ENCODE measurements around the gene TMEM248. TPM values are rescaled to one million over a fixed set of nuclear protein-coding genes. Genes with fewer than 3 reads are reported as not detected.
"Not testable (repeated sequence)": the region's sequence is repeated elsewhere in the genome, so short reads cannot be mapped to it uniquely, and the experiment has no call there.

The TMEM248 gene
- total RNA-seq, 2 donors from 2014 or later = 52.1 to 64.9 TPM

- no peak for TF ChIP-seq CTCF (IDR thresholded peaks at IDR 0.05)
- no peak for TF ChIP-seq POLR2A (IDR thresholded peaks at IDR 0.05)
Observed at GRCh38 chr7:66910789-66911188, 10.2 kb upstream of the TMEM248 start.

DNA sequence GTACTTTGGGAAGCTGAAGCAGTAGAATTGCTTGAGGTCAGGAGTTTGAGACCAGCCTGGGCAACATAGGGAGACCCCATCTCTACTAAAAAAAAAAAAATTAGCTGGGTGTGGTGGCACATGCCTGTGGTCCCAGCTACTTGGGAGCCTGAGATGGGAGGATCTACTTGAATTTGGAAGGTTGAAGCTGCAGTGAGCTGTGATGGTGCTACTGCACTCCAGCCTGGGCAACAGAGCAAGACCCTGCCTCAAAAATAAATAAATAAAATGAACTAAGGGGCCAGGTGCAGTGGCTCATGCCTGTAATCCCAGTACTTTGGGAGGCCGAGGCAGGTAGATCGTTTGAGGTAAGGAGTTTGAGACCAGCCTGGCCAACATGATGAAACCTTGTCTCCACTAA, 9.8 kb upstream of the TMEM248 start:
- H3K4me1 ChIP-seq; H3K4me3 ChIP-seq; H3K27ac ChIP-seq; intact Hi-C loops (cut with DNase I); DNase-seq; H3K27me3 ChIP-seq; H3K36me3 ChIP-seq (replicated peaks in 1 of 2; ENCODE audit: insufficient read depth in 1 of 2, low read depth in 2 of 2); ATAC-seq; H3K9me3 ChIP-seq: not testable (repeated sequence)
- WGBS, 2 donors = 88 to 91% methylated on average over 2 of the region's 2 CpGs

More at GRCh38 chr7:66910789-66911188, 10.2 kb upstream of the TMEM248 start:
- Histone ChIP-seq H3K27ac (no peak overlapping the region), H3K27me3 (no peaks in the 10 kb centered on the region), H3K9me3 (no peaks in the 10 kb centered on the region), H3K4me1 (no peaks in the 10 kb centered on the region), H3K4me3 (no peak overlapping the region), H3K36me3 (replicated peaks in 1 of 2; ENCODE audit: insufficient read depth in 1 of 2, low read depth in 2 of 2) (no peaks in the 10 kb centered on the region)
- DNase-seq (no peak), ATAC-seq (no peak)
- intact Hi-C loops (cut with DNase I) = no loop called here
- 87 to 88% methylated on average over 3 of the region's 3 CpGs for WGBS, 2 donors

GRCh38 chr7:66912195-66912594, 8.8 kb upstream of the TMEM248 start:
- ATAC-seq (no peak), DNase-seq (no peak)
- Histone ChIP-seq H3K4me3 (no peak overlapping the region), H3K36me3 (replicated peaks in 1 of 2; ENCODE audit: insufficient read depth in 1 of 2, low read depth in 2 of 2) (no peaks in the 10 kb centered on the region), H3K27me3 (no peaks in the 10 kb centered on the region), H3K4me1 (no peaks in the 10 kb centered on the region), H3K9me3 (no peaks in the 10 kb centered on the region), H3K27ac (no peak overlapping the region)
- WGBS, 2 donors = 81 to 85% methylated on average over 2 of the region's 2 CpGs
- TF ChIP-seq POLR2A (IDR thresholded peaks at IDR 0.05) = no peak
- TF ChIP-seq CTCF (IDR thresholded peaks at IDR 0.05) = no peak
- intact Hi-C loops (cut with DNase I) = no loop called here

DNA sequence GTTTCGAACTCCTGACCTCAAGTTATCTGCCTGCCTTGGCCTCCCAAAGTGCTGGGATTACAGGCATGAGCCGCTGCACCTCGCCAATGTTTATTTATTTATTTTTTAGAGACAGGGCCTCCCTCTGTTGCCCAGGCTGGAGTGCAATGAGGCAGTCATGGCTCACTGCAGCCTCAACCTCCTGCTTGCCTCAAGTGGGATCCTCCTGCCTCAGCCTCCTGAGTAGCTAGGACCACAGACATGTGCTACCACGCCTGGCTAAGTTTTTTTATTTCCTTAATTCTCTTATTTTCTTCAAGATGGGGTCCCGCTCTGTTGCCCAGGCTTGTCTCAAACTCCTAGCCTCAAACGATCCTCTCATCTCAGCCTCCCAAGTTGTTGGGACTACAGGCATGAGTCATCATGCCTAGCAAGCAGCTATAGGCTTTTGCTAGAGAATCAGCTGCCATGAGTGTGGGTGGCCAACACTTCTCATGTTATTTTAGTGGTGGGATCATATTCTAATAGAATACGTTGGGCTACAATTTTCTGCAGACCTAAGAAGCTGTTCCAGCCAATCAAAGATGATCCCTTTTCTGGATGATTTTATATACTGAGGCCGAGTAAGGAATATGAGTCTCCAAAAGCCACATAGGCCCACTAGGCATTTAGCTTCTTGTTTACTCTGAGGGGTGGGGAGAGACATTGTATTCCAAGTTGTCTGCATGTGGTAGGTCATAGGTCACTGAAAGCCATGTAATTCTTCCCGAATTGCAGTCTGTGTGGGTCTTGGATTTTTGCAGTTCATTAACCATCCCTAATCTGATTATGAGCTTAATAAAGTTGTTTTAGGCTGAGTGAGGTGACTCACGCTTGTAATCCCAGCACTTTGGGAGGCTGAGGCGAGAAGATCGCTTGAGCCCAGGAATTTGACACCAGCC, 7.6 kb upstream of the TMEM248 start:
- H3K27ac ChIP-seq = no peak overlapping the region
- no peak for ATAC-seq

DNA sequence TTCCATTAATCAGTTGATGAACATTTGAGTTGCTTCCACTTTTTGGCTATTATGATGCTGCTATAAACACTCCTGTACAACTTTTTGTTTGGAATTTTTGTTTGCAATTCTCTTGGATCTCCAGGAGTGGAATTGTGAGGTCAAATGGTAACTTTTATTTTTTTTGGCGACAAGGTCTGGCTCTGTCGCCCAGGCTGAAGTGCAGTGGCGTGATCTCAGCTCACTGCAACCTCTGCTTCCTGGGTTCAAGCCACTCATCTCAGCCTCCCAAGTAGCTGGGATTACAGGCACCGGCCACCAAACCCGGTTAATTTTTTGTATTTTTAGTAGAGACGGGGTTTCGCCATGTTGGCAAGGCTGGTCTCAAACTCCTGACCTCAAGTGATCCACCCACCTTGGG, 3.1 kb upstream of the TMEM248 start:
- H3K4me1 ChIP-seq = peaks cover 17% of the 10 kb centered on the region
- DNase-seq; ATAC-seq; H3K9me3 ChIP-seq; H3K4me3 ChIP-seq; H3K27me3 ChIP-seq; H3K27ac ChIP-seq; H3K36me3 ChIP-seq (replicated peaks in 1 of 2; ENCODE audit: insufficient read depth in 1 of 2, low read depth in 2 of 2); intact Hi-C loops (cut with DNase I): not testable (repeated sequence)
- WGBS, 2 donors = 84 to 87% methylated on average over 7 of the region's 7 CpGs

More for the DNA sequence above, 7.6 kb upstream of the TMEM248 start:
- Histone ChIP-seq H3K9me3 (no peaks in the 10 kb centered on the region), H3K4me3 (no peak overlapping the region), H3K27me3 (no peaks in the 10 kb centered on the region), H3K4me1 (no peaks in the 10 kb centered on the region), H3K36me3 (replicated peaks in 1 of 2; ENCODE audit: insufficient read depth in 1 of 2, low read depth in 2 of 2) (no peaks in the 10 kb centered on the region)
- intact Hi-C loops (cut with DNase I) = no loop called here
- DNase-seq = no peak
- no peak for TF ChIP-seq CTCF (IDR thresholded peaks at IDR 0.05)
- TF ChIP-seq POLR2A (IDR thresholded peaks at IDR 0.05) = no peak
- 84 to 88% methylated on average over 12 of the region's 12 CpGs for WGBS, 2 donors
